HG02678 (cell line): Measurements from ENCODE around the gene PLXNA2.

Source experiments
- ATAC-seq: cut with Tn5 transposase; IDR thresholded peaks from one replicate; pipeline ENCODE4 v1.9.1; 2021; ENCODE audit warnings: mild to moderate bottlenecking, moderate library complexity; ENCODE audit not compliant: unreplicated experiment

Gene PLXNA2

GRCh38 chr1:208243967-208244916, at the start of gene PLXNA2:
Gene PLXNA2 (minus strand): TSS chr1:208244384. CDS start chr1:208217922, 26,462 bp downstream.
- peak; percentile 44 for ATAC-seq

- no peak for ATAC-seq
Observed at GRCh38 chr1:208292908-208293307, 48.7 kb upstream of the PLXNA2 start.

- ATAC-seq, result no peak
Observed at GRCh38 chr1:208291923-208292711, 47.9 kb upstream of the PLXNA2 start.

- no peak for ATAC-seq
Observed at GRCh38 chr1:208291129-208291528, 46.9 kb upstream of the PLXNA2 start.

GRCh38 chr1:208289716-208290115, 45.5 kb upstream of the PLXNA2 start:
- ATAC-seq, result no peak

GRCh38 chr1:208288495-208288894, 44.3 kb upstream of the PLXNA2 start:
- ATAC-seq, result no peak

GRCh38 chr1:208280681-208281450, 36.7 kb upstream of the PLXNA2 start:
- no peak for ATAC-seq

- no peak for ATAC-seq
Observed at GRCh38 chr1:208279826-208280588, 35.8 kb upstream of the PLXNA2 start.

GRCh38 chr1:208278638-208279037, 34.5 kb upstream of the PLXNA2 start:
- ATAC-seq, result no peak

- no peak for ATAC-seq
Observed at GRCh38 chr1:208276757-208277435, 32.7 kb upstream of the PLXNA2 start.

GRCh38 chr1:208275083-208275482, 30.9 kb upstream of the PLXNA2 start:
- no peak for ATAC-seq

- ATAC-seq, result no peak
Observed at GRCh38 chr1:208273386-208274017, 29.3 kb upstream of the PLXNA2 start.

GRCh38 chr1:208272713-208273112, 28.5 kb upstream of the PLXNA2 start:
- ATAC-seq, result no peak

GRCh38 chr1:208272311-208272710, 28.1 kb upstream of the PLXNA2 start:
- ATAC-seq, result no peak

GRCh38 chr1:208271236-208271635, 27.1 kb upstream of the PLXNA2 start:
- no peak for ATAC-seq

- no peak for ATAC-seq
Observed at GRCh38 chr1:208270651-208271141, 26.5 kb upstream of the PLXNA2 start.

- no peak for ATAC-seq
Observed at GRCh38 chr1:208269338-208269666, 25.1 kb upstream of the PLXNA2 start.

- no peak for ATAC-seq
Observed at GRCh38 chr1:208268541-208269337, 24.6 kb upstream of the PLXNA2 start.
